Mesenchymal stem cell (in vitro differentiated cells and primary cell): ENCODE measurements around the gene CHCHD3.

Experiments used
- DNase-seq: peaks from one replicate; pipeline ENCODE4 v3.0.0-alpha.2; 2013
- H2AFZ ChIP-seq: one replicate; pipeline ENCODE4 v1.6.1; 2013; ENCODE audit warnings: low read depth, mild to moderate bottlenecking, control low read depth, inconsistent platforms, low read length, moderate library complexity
- H2AK5ac ChIP-seq: 2 replicates; pipeline ENCODE4 v1.6.1; 2013; ENCODE audit warnings: low read length, moderate library complexity, mild to moderate bottlenecking, inconsistent platforms; ENCODE audit not compliant: severe bottlenecking
- H2BK120ac ChIP-seq: one replicate; pipeline ENCODE4 v1.6.1; 2013; ENCODE audit warnings: low read depth, mild to moderate bottlenecking, inconsistent platforms, low read length, moderate library complexity
- H2BK12ac ChIP-seq, 2 experiments: one replicate each; pipeline ENCODE4 v1.6.1; 2013; ENCODE audit warnings: inconsistent platforms in 2 of 2, low read length in 2 of 2, mild to moderate bottlenecking in 2 of 2, moderate library complexity in 2 of 2, control low read depth in 1 of 2
- H2BK15ac ChIP-seq: one replicate; pipeline ENCODE4 v1.6.1; 2013; ENCODE audit warnings: mild to moderate bottlenecking, low read depth, inconsistent platforms; ENCODE audit not compliant: poor library complexity, severe bottlenecking
- H2BK5ac ChIP-seq: 2 replicates; pipeline ENCODE4 v1.6.1; 2013; ENCODE audit warnings: low read depth, mild to moderate bottlenecking, low read length, control low read depth, inconsistent platforms; ENCODE audit not compliant: poor library complexity, severe bottlenecking
- H3K14ac ChIP-seq, 2 experiments: one replicate each; pipeline ENCODE4 v1.6.1; 2013; ENCODE audit warnings: inconsistent platforms in 2 of 2, low read length in 2 of 2, control low read depth in 1 of 2, mild to moderate bottlenecking in 1 of 2, moderate library complexity in 1 of 2
- H3K18ac ChIP-seq, 2 experiments: one replicate each; pipeline ENCODE4 v1.6.1; 2013; ENCODE audit warnings: inconsistent platforms in 2 of 2, low read length in 2 of 2, control low read depth in 1 of 2, low read depth in 1 of 2, mild to moderate bottlenecking in 1 of 2
- H3K23ac ChIP-seq, 2 experiments: one replicate each; pipeline ENCODE4 v1.6.1; 2013; ENCODE audit warnings: inconsistent platforms in 2 of 2, low read length in 2 of 2, mild to moderate bottlenecking in 2 of 2, moderate library complexity in 2 of 2, control low read depth in 1 of 2
- H3K27ac ChIP-seq: 2 replicates; pipeline ENCODE4 v1.5.1; 2013; ENCODE audit warnings: mild to moderate bottlenecking, moderate library complexity, low read length, control low read depth, inconsistent platforms; ENCODE audit not compliant: poor library complexity, severe bottlenecking
- H3K27me3 ChIP-seq, 2 experiments: 2 replicates each; pipeline versions ENCODE4 v1.6.1 to v1.7.0; 2013; ENCODE audit warnings: low read length in 2 of 2, mild to moderate bottlenecking in 2 of 2, moderate library complexity in 2 of 2, control low read depth in 1 of 2, inconsistent platforms in 1 of 2; ENCODE audit not compliant: control insufficient read depth in 1 of 2, insufficient read depth in 1 of 2
- H3K36me3 ChIP-seq, 2 experiments: 2 replicates each; pipeline versions ENCODE4 v1.6.1 to v1.7.0; 2013; ENCODE audit warnings: low read length in 2 of 2, control low read depth in 1 of 2, inconsistent platforms in 1 of 2, low read depth in 1 of 2, mild to moderate bottlenecking in 1 of 2; ENCODE audit not compliant: insufficient read depth in 2 of 2, control insufficient read depth in 1 of 2
- H3K4ac ChIP-seq, 2 experiments: one replicate each; pipeline ENCODE4 v1.6.1; 2013; ENCODE audit warnings: inconsistent platforms in 2 of 2, low read length in 2 of 2, mild to moderate bottlenecking in 2 of 2, moderate library complexity in 2 of 2, control low read depth in 1 of 2, low read depth in 1 of 2
- H3K4me1 ChIP-seq: 2 replicates; pipeline ENCODE4 v1.6.1; 2013; ENCODE audit warnings: low read depth, low read length, control low read depth; ENCODE audit not compliant: control insufficient read depth, insufficient read depth
- H3K4me2 ChIP-seq: 2 replicates; pipeline ENCODE4 v1.6.1; 2013; ENCODE audit warnings: low read length, mild to moderate bottlenecking, inconsistent platforms; ENCODE audit not compliant: poor library complexity, severe bottlenecking
- H3K4me3 ChIP-seq, 2 experiments: 2 replicates each; pipeline versions ENCODE4 v1.5.1 to v1.7.0; 2013; ENCODE audit warnings: low read length in 2 of 2, mild to moderate bottlenecking in 2 of 2, control low read depth in 1 of 2, low read depth in 1 of 2; ENCODE audit not compliant: insufficient read depth in 1 of 2
- H3K79me1 ChIP-seq: replicated peaks from 2 replicates; pipeline ENCODE4 v1.6.1; 2013; ENCODE audit warnings: mild to moderate bottlenecking, control low read depth, low read length, inconsistent platforms; ENCODE audit not compliant: poor library complexity, severe bottlenecking
- H3K9ac ChIP-seq: 2 replicates; pipeline ENCODE4 v1.7.0; 2013; ENCODE audit warnings: mild to moderate bottlenecking, low read length, moderate library complexity
- H3K9me3 ChIP-seq: 2 replicates; pipeline ENCODE4 v1.7.0; 2013; ENCODE audit warnings: mild to moderate bottlenecking, low read length; ENCODE audit not compliant: control insufficient read depth
- H4K8ac ChIP-seq: one replicate; pipeline ENCODE4 v1.6.1; 2013; ENCODE audit warnings: inconsistent platforms, mild to moderate bottlenecking, low read length, moderate library complexity
- H4K91ac ChIP-seq: one replicate; pipeline ENCODE4 v1.6.1; 2013; ENCODE audit warnings: mild to moderate bottlenecking, low read length, inconsistent platforms
- WGBS: methylation state at CpG from one replicate; pipeline ENCODE4 v1.1.7; 2013; ENCODE audit warnings: mixed read lengths; 5-methylcytosine and 5-hydroxymethylcytosine counted together

Gene CHCHD3

DNA sequence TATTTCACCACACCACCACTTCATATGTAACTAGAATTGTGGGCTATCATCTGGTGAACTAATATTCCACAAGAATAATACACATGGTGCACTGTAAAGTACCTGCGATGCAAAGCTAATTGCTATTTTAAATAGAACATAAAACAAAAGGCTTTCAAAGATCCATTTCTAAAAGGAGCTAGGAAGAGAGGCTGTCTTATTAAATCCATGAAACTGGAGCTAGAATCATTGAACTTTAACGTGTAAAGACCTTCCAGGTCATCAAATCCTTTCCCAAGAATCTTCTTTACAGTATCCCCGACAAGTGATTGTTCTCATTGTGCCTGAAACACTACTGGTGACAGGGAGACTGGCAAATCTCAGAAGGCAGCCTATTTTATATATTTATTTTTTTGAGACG lies 224.9 kb downstream of the CHCHD3 start:
- Histone ChIP-seq H3K79me1 (peaks cover 14% of the 10 kb centered on the region), H2BK15ac (no peak overlapping the region), H3K4me2 (no peak overlapping the region), H4K91ac (no peak overlapping the region), H3K4me3 (no peak overlapping the region), H3K14ac (no peak overlapping the region), H2AFZ (no peak overlapping the region), H3K9ac (no peak overlapping the region), H2BK12ac (no peak overlapping the region), H3K23ac (no peak overlapping the region), H3K4me1 (no peaks in the 10 kb centered on the region), H3K4ac (no peak overlapping the region), H2BK5ac (no peak overlapping the region), H3K9me3 (no peaks in the 10 kb centered on the region), H3K18ac (no peak overlapping the region), H3K27ac (no peak overlapping the region), H2BK120ac (no peak overlapping the region), H3K36me3 (no peaks in the 10 kb centered on the region), H2AK5ac (no peak overlapping the region), H4K8ac (no peak overlapping the region), H3K27me3 (no peaks in the 10 kb centered on the region)
- WGBS, result 100% methylated on average over 3 of the region's 4 CpGs
- no peak for DNase-seq

DNA sequence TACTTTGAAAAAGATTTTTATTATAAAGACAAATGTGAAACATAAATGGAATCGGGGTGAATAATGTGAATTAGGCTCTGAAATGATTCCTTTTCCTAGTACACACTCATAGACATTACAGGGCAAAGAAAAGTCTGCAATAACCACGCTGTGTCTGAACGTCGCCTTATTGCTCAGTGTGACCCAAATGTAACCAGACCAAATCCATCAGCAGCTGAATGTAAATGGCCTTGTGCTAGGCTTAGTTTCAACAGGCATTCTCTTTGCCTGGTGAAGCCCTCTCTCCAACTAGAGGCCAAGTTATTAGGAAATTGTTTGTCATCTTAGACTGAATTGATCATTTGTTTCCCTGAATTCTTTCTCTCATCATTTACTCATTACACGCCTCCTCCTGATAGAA lies 225.5 kb downstream of the CHCHD3 start:
- Histone ChIP-seq H3K4me1 (no peaks in the 10 kb centered on the region), H4K91ac (no peak overlapping the region)

DNA sequence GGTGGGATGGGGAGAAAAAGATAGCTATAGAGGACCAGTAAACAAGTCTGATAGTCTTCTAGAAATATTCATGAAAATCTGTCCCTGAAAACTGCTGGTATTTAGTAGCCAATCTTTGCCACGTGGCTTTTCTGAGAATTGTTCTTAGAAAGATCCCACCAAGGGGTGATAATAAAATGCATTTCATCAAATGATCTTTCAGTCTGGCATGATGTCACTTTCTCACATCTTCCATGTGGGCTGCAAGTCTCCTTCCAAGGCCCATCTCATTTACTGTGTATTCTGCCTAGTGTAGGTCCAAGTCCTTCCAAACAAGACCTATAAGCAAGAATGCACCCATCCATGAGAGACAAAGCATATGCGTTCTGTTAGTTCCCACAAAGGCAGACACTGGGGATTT lies 226.0 kb downstream of the CHCHD3 start:
- no peak overlapping the region for H2BK5ac ChIP-seq
- H3K4me1 ChIP-seq, result no peaks in the 10 kb centered on the region
- H2BK15ac ChIP-seq, result no peak overlapping the region
- H3K18ac ChIP-seq, result no peak overlapping the region
- peaks cover 14% of the 10 kb centered on the region for H3K79me1 ChIP-seq
- no peak overlapping the region for H2BK120ac ChIP-seq
- no peak overlapping the region for H2BK12ac ChIP-seq
- WGBS, result 100% methylated on average over 1 of the region's 2 CpGs
- H3K9me3 ChIP-seq, result no peaks in the 10 kb centered on the region
- no peak overlapping the region for H2AFZ ChIP-seq
- H3K36me3 ChIP-seq, result no peaks in the 10 kb centered on the region
- no peak overlapping the region for H4K8ac ChIP-seq
- H3K4me3 ChIP-seq, result no peak overlapping the region
- H3K14ac ChIP-seq, result no peak overlapping the region
- no peak overlapping the region for H3K4ac ChIP-seq
- no peaks in the 10 kb centered on the region for H3K27me3 ChIP-seq
- no peak overlapping the region for H2AK5ac ChIP-seq
- no peak overlapping the region for H3K4me2 ChIP-seq
- H3K27ac ChIP-seq, result no peak overlapping the region
- H3K23ac ChIP-seq, result no peak overlapping the region
- no peak overlapping the region for H4K91ac ChIP-seq
- DNase-seq, result no peak
- H3K9ac ChIP-seq, result no peak overlapping the region

More for the DNA sequence above, 225.5 kb downstream of the CHCHD3 start:
- Histone ChIP-seq H2BK5ac (no peak overlapping the region), H3K14ac (no peak overlapping the region), H2BK120ac (no peak overlapping the region), H3K18ac (no peak overlapping the region), H3K9me3 (no peaks in the 10 kb centered on the region), H3K27me3 (no peaks in the 10 kb centered on the region), H3K4ac (no peak overlapping the region), H4K8ac (no peak overlapping the region), H3K79me1 (peaks cover 17% of the 10 kb centered on the region), H3K9ac (no peak overlapping the region), H2AFZ (no peak overlapping the region), H2BK12ac (no peak overlapping the region), H2BK15ac (no peak overlapping the region), H3K27ac (no peak overlapping the region), H3K4me2 (no peak overlapping the region), H3K23ac (no peak overlapping the region), H3K4me3 (no peak overlapping the region), H2AK5ac (no peak overlapping the region), H3K36me3 (no peaks in the 10 kb centered on the region)
- DNase-seq, result no peak
- WGBS, result 95% methylated on average over 3 of the region's 5 CpGs

DNA sequence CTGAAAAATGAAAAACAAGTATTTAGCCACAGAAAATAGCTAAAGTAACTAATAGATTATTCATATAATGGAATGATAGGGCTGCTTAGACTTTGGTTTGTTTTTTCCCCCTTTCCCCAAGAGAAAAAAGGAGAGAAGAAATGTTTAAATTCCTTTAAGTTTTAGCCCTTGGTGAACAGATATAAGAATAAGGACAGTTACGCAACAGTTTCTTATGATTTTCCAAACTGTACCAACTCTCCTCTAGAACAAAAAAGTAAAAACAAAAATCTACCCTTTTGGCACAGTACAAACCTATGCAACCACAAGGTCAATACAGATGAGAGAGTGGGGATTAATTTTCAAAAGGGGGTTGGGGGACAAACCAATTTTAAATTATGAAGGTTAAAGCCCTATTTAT lies 227.7 kb downstream of the CHCHD3 start:
- Histone ChIP-seq H2BK12ac (no peak overlapping the region), H3K4me1 (no peaks in the 10 kb centered on the region), H3K4me2 (no peak overlapping the region), H3K18ac (no peak overlapping the region), H3K4me3 (no peak overlapping the region), H4K8ac (no peak overlapping the region), H3K9ac (no peak overlapping the region), H2AFZ (no peak overlapping the region), H2BK15ac (no peak overlapping the region), H3K23ac (no peak overlapping the region), H3K4ac (no peak overlapping the region), H4K91ac (no peak overlapping the region), H3K27ac (no peak overlapping the region), H2BK5ac (no peak overlapping the region), H3K36me3 (peaks cover 0 to 3% of the 10 kb centered on the region in 2 experiments), H3K9me3 (no peaks in the 10 kb centered on the region), H2BK120ac (no peak overlapping the region), H3K27me3 (no peaks in the 10 kb centered on the region), H3K14ac (no peak overlapping the region), H3K79me1 (peaks cover 15% of the 10 kb centered on the region), H2AK5ac (no peak overlapping the region)
- DNase-seq, result no peak
- no CpG with 5 or more reads among the region's 1 CpG for WGBS
